Measurements from ENCODE around the gene CCDC78. TPM values are rescaled to one million over a fixed set of nuclear protein-coding genes. Genes with fewer than 3 reads are reported as not detected.

Gene CCDC78
- total RNA-seq, 1 experiment from 2014 or later: 22.9 TPM

- Histone ChIP-seq H2AFZ (ENCODE audit: low read depth, low read length, poor library complexity, severe bottlenecking) (no peak overlapping the region), H3K36me3 (ENCODE audit: control insufficient read depth in 1 of 2, insufficient read depth in 2 of 2, low read length in 2 of 2) (peaks cover 6 to 18% of the 10 kb centered on the region in 2 experiments), H3K27ac (ENCODE audit: low read depth, low read length) (no peak overlapping the region), H3K79me2 (ENCODE audit: insufficient read depth, low read length) (peaks cover 7% of the 10 kb centered on the region; the same call in 1 of the 2 replicates), H3K4me3 (replicated peaks in 1 of 2; ENCODE audit: low read depth in 1 of 2, low read length in 2 of 2) (no peak overlapping the region), H3K4me1 (ENCODE audit: control insufficient read depth in 1 of 2, insufficient read depth in 2 of 2, low read length in 2 of 2) (peaks cover 0 to 6% of the 10 kb centered on the region in 2 experiments; a peak in 3 of 4 replicates), H3K9me2 (ENCODE audit: insufficient read depth) (no peaks in the 10 kb centered on the region), H3K9ac (ENCODE audit: low read length) (no peak overlapping the region), H4K20me1 (ENCODE audit: insufficient read depth) (no peaks in the 10 kb centered on the region), H3K4me2 (ENCODE audit: low read length) (no peak overlapping the region), H3K9me3 (ENCODE audit: control insufficient read depth in 1 of 2, insufficient read depth in 1 of 2, low read depth in 1 of 2, low read length in 2 of 2) (no peaks in the 10 kb centered on the region), H3K27me3 (ENCODE audit: insufficient read depth, low read length) (no peaks in the 10 kb centered on the region)
- BruUV-seq (replicated peaks): no TSS peak
- ATAC-seq (no peak), DNase-seq (ENCODE audit: low read depth, low spot score) (no peak)
- ChIA-PET RAD21 (ENCODE audit: low non-redundant PET in 1 of 2, low total read pairs in 2 of 2, uncharacterized antibody in 2 of 2, unreplicated experiment in 2 of 2) (no interaction called here), POLR2A (no interaction called here), CTCF (no interaction called here)
- intact Hi-C loops (cut with micrococcal nuclease): no loop called here
- TF ChIP-seq SIN3A (IDR thresholded peaks at IDR 0.05; ENCODE audit: low read depth): no peak
- TF ChIP-seq, protein P1, sequence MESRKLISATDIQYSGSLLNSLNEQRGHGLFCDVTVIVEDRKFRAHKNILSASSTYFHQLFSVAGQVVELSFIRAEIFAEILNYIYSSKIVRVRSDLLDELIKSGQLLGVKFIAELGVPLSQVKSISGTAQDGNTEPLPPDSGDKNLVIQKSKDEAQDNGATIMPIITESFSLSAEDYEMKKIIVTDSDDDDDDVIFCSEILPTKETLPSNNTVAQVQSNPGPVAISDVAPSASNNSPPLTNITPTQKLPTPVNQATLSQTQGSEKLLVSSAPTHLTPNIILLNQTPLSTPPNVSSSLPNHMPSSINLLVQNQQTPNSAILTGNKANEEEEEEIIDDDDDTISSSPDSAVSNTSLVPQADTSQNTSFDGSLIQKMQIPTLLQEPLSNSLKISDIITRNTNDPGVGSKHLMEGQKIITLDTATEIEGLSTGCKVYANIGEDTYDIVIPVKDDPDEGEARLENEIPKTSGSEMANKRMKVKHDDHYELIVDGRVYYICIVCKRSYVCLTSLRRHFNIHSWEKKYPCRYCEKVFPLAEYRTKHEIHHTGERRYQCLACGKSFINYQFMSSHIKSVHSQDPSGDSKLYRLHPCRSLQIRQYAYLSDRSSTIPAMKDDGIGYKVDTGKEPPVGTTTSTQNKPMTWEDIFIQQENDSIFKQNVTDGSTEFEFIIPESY (IDR thresholded peaks at IDR 0.05; ENCODE audit: extremely low read depth, insufficient replicate concordance, low read length): no peak
- no peak for TF ChIP-seq SRF (IDR thresholded peaks at IDR 0.05; ENCODE audit: low read depth)
- TF ChIP-seq RAD21 (IDR thresholded peaks at IDR 0.05; ENCODE audit: low read depth): no peak
These were observed 8.2 kb upstream of the CCDC78 start for GRCh38 chr16:734208-734980.

Measured in HCT116 (cell line).